ENCODE results near the gene DNM2. TPM values are rescaled to one million over a fixed set of nuclear protein-coding genes. Genes with fewer than 3 reads are reported as not detected.
"Not testable (repeated sequence)": the region's sequence is repeated elsewhere in the genome, so short reads cannot be mapped to it uniquely, and the experiment has no call there.

Gene DNM2
- total RNA-seq, 1 experiment from 2014 or later, result 362 TPM

DNA sequence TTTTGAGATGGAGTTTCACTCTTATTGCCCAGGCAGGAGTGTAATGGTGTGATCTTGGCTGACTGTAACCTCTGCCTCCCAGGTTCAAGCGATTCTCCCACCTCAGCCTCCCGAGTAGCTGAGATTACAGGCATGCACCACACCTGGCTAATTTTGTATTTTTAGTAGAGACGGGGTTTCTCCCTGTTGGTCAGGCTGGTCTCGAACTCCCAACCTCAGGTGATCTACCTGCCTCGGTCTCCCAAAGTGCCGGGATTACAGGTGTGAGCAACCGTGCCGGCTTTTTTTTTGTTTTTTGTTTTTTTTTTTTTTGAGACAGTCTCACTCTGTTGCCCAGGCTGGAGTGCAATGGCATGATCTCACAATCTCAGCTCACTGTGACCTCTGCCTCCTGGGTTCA, 28.6 kb downstream of the DNM2 start:
- DNase-seq (ENCODE audit: low read depth); in situ Hi-C loops (cut with HindIII; ENCODE audit: low pct_unique_long_range_greater_than_20kb, low sequenced_read_pairs): not testable (repeated sequence)

DNA sequence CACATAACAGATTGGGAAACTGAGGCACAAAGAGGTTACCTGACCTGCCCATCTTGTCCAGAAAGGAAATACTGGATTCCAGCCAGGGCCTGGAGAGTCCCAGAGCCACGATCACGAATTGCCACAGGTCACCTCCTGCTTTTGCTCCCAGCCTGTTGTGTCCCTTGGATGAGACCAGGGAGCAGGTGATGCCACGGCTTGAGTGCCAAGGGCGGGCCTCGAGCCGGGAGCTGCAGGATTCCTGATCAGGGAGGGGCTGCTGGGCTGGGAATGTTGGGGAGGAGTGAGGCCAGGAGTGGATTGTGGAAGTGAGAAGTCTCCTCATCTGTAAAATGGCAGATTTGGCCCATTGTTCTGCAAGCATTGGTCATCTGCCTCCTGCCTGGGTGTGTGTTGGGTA, 29.4 kb downstream of the DNM2 start:
- DNase-seq (ENCODE audit: low read depth), result peak; percentile 56
- in situ Hi-C loops (cut with HindIII; ENCODE audit: low pct_unique_long_range_greater_than_20kb, low sequenced_read_pairs), result no loop called here

GRCh38 chr19:10747674-10748073, 29.8 kb downstream of the DNM2 start:
- in situ Hi-C loops (cut with HindIII; ENCODE audit: low pct_unique_long_range_greater_than_20kb, low sequenced_read_pairs), result no loop called here
- DNase-seq (ENCODE audit: low read depth), result no peak

DNA sequence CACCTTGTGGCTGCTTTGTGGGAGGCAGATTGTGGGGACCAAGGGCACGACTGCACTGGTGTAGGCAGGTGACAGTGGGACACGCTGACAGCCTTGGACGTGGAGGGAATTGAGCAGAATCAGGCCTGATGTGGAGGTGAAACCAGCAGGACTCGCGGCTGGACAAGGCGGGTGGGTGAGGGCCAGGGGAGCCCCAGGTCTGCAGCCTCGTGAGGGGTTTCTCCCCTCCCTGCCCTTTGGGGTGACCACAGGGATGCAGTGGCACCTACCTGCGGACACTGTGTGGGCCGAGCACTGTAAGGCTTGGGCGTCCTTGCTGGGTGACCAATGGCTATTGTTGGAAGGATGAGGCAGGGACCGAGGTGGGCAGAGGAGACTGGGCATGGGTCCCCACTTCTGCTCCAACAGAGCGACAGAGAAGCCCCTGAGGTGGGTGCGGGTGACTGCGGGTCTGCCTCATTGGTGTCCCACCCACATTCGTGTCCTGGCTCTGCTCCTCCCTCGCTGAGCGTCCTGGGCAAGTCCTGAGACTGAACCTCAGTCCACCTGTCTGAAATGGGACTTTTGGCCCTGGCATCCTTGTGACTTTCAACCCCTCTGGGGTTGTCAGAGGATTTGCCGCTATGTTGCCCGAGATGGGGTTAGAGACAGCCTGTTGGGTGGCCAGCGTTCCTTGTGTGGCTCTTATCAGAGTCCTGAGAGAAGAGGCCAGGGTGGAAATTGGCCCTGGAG, 30.5 kb downstream of the DNM2 start:
- no peak for DNase-seq (ENCODE audit: low read depth)
- in situ Hi-C loops (cut with HindIII; ENCODE audit: low pct_unique_long_range_greater_than_20kb, low sequenced_read_pairs), result no loop called here

DNA sequence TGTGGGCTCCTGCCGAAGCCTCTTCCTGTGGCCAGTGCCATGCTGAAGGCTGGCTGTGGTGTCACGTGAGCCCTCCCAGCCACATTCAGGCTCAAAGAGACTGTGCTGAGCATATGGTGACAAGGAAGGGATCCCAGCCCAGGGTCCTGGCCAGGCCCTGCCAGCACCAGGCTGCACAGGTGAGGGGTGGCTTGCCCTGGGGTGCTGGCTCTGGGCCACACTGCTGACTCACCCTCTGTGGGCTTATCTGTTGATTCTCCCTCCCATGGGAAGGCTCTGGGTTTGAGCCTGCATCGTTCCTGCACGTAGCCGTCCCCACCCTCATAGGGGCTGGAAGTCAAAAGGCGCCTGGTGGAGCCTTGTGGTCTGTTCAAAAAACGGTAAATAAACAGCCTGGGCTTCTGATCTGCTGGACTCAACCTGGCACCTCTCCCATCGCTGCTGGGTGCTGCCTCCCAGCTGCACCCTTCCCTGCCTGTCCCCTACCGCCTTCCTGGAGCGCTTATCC, 31.1 kb downstream of the DNM2 start:
- in situ Hi-C loops (cut with HindIII; ENCODE audit: low pct_unique_long_range_greater_than_20kb, low sequenced_read_pairs), result no loop called here
- peak; percentile 99 for DNase-seq (ENCODE audit: low read depth)

- in situ Hi-C loops (cut with HindIII; ENCODE audit: low pct_unique_long_range_greater_than_20kb, low sequenced_read_pairs), result no loop called here
- DNase-seq (ENCODE audit: low read depth), result no peak
Measured at GRCh38 chr19:10749435-10750384, 31.8 kb downstream of the DNM2 start.

DNA sequence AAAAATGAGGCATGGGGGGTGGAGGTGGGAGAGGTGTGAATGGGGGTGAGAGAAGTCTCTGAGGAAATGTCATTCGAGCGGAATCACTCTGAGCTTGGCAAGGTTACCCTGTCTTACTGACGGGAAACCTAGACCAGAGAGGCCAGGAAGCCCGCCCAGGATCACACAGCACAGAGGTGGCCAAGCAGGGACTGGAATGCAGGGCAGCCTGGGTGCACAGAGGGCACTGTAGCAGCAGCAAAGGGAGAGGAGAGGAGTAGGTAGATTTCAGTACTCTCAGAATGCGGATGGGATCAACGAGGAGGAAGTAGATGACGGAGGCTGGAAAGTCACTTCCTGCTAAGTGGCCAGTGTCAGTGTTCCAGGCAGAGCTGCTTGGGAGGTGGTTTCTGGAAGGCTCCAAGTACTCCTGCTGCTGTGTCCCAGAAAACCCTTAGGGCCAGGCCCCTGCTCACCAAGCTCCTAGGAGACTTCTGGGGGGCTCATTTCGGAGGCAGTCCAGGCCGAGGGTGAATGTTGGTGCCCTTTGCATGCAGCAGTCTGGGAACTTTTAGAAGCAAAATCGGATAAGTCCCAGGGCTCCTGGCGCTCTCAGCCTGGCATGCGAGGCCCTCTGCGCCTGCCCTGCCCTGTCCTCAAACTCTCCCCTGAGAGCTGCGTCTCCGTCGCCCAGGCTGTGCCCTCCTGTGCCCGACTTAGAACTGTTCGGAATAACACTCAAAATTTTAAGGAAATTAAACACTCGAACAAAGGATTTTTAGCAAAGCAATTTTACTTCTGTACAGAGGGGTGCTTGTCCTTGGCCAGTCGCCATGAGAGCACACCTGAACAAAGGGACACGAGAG, 33.5 kb downstream of the DNM2 start:
- DNase-seq (ENCODE audit: low read depth), result no peak
- in situ Hi-C loops (cut with HindIII; ENCODE audit: low pct_unique_long_range_greater_than_20kb, low sequenced_read_pairs), result no loop called here

- in situ Hi-C loops (cut with HindIII; ENCODE audit: low pct_unique_long_range_greater_than_20kb, low sequenced_read_pairs), result no loop called here
- no peak for DNase-seq (ENCODE audit: low read depth)
Measured at GRCh38 chr19:10752237-10752912, 34.5 kb downstream of the DNM2 start.

GRCh38 chr19:10752913-10753704, 35.2 kb downstream of the DNM2 start:
- no peak for DNase-seq (ENCODE audit: low read depth)
- in situ Hi-C loops (cut with HindIII; ENCODE audit: low pct_unique_long_range_greater_than_20kb, low sequenced_read_pairs), result no loop called here

- in situ Hi-C loops (cut with HindIII; ENCODE audit: low pct_unique_long_range_greater_than_20kb, low sequenced_read_pairs), result no loop called here
- DNase-seq (ENCODE audit: low read depth), result no peak
Measured at GRCh38 chr19:10756371-10756770, 38.5 kb downstream of the DNM2 start.

- no peak for DNase-seq (ENCODE audit: low read depth)
Measured at GRCh38 chr19:10756791-10757190, 38.9 kb downstream of the DNM2 start.

GRCh38 chr19:10758050-10758449, 40.2 kb downstream of the DNM2 start:
- DNase-seq (ENCODE audit: low read depth); in situ Hi-C loops (cut with HindIII; ENCODE audit: low pct_unique_long_range_greater_than_20kb, low sequenced_read_pairs): not testable (repeated sequence)

More at GRCh38 chr19:10756791-10757190, 38.9 kb downstream of the DNM2 start:
- in situ Hi-C loops (cut with HindIII; ENCODE audit: low pct_unique_long_range_greater_than_20kb, low sequenced_read_pairs), result no loop called here

DNA sequence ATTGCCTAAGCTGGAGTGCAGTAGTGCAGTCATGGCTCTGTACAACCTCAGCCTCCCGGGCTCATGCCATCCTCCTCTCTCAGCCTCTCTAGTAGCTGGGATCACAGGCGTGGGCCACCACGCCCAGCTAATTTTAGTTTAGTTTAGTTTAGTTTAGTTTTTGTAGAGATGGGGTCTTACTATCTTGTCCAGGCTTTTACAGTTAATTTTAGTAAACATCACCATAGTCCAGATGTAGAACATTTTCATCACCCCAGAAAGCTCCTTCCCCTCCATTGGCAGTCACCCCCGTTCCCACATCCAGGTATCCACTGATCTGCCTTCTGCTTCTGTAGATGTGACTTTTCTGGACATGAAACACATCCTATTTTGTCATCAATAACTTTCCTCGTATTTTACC, 41.1 kb downstream of the DNM2 start:
- DNase-seq (ENCODE audit: low read depth), result no peak
- in situ Hi-C loops (cut with HindIII; ENCODE audit: low pct_unique_long_range_greater_than_20kb, low sequenced_read_pairs), result no loop called here

DNA sequence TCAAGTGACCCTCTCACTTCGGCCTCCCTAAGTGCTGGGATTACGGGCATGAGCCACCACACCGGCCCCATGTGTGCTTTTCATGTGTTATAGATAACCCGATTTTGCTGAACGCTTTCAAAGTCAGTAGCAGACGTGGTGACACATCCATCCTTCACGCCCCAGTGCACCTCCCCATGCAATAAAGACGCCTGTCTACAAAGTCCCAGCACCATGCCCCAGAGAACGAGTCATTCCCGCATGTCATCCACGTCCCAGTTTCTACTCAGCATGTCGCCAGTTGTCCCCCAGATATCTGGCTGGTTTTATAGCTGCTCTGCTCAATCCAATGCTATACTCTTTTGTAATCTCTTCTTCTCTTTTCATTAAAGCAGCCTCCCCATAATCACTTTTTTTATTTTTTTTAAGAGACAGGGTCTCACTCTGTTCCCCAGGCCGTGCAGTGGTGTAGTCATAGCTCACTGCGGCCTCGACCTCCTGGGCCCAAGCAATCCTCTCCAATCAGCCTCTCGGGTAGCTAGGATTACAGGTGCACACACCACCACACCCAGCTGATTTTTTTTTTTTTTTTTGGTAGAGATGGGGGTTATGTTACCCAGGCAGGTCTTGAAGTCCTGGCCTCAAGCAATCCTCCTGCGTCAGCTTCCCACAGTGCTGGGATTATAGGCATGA, 42.5 kb downstream of the DNM2 start:
- in situ Hi-C loops (cut with HindIII; ENCODE audit: low pct_unique_long_range_greater_than_20kb, low sequenced_read_pairs), result no loop called here
- DNase-seq (ENCODE audit: low read depth), result peak; percentile 90

DNA sequence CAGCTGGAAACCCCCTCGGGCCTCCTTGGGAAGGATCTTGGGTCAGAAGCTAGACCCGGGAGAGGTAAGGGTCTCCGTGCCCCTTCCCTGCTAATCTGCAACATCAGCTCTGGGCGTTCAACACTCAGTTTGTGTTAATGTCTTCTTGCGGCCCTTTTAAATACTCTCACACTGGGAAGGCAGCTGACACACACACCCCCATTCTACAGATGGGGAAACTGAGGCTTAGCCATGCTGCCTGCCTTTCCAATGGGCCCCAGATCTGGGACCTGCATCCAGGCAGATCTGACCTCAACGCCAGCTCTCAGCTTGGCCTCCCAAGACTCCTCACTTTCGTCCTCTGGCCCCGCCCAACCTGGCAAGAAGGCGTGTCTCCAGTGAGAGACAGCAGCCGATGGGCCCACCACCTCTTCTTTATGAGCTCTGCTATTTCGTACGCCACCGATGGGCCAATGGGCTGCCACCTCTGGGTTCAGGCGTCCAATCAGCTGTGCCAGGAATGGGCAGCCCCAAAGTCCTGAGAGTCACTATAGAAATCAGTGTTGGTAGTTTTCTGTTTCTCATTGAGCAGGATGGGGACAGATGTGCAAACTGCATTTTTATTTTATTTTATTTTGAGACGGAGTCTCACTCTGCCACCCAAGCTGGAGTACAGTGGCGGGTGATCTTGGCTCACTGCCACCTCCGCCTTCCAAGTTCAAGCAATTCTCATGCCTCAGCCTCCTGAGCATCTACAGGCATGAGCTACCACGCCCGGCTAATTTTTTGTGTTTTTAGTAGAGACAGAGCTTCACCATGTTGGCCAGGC, 43.8 kb downstream of the DNM2 start:
- DNase-seq (ENCODE audit: low read depth), result peak; percentile 72
- in situ Hi-C loops (cut with HindIII; ENCODE audit: low pct_unique_long_range_greater_than_20kb, low sequenced_read_pairs), result no loop called here

DNA sequence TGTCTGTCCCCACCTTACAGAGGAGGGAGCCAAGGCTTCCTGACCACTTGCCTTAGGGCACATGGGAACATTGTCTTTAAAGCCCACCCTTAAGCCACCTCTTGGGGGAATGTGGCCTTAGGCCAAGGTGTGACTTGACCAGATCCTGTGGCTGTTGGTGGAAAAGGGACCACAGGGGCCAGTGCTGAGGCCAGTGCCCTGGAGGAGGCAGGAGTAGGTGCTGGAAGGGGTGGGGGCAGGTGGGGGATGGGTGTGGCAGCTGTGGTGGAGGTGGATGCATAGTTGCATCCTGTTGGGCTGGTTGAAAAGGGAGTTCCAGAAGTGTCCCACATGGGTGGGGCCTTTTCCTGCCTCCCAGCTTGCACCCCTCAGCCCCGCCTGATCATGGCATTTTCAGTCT, 44.8 kb downstream of the DNM2 start:
- DNase-seq (ENCODE audit: low read depth), result peak; percentile 94
- in situ Hi-C loops (cut with HindIII; ENCODE audit: low pct_unique_long_range_greater_than_20kb, low sequenced_read_pairs), result no loop called here

Data from Caki2 (cell line).